ENCODE results near the gene ROR2.

The ROR2 gene

GRCh38 chr9:91530829-91531228, 419.2 kb downstream of the ROR2 start:
- no peak for TF ChIP-seq CTCF (IDR thresholded peaks at IDR 0.05)

GRCh38 chr9:91522481-91522880, 427.5 kb downstream of the ROR2 start:
- no peak for TF ChIP-seq CTCF (IDR thresholded peaks at IDR 0.05)

GRCh38 chr9:91519520-91520277, 430.3 kb downstream of the ROR2 start:
- no peak for TF ChIP-seq CTCF (IDR thresholded peaks at IDR 0.05)

GRCh38 chr9:91518462-91518861, 431.6 kb downstream of the ROR2 start:
- TF ChIP-seq CTCF (IDR thresholded peaks at IDR 0.05) = no peak

GRCh38 chr9:91517801-91518200, 432.2 kb downstream of the ROR2 start:
- no peak for TF ChIP-seq CTCF (IDR thresholded peaks at IDR 0.05)

- no peak for TF ChIP-seq CTCF (IDR thresholded peaks at IDR 0.05)
These were observed 433.3 kb downstream of the ROR2 start for GRCh38 chr9:91516777-91517176.

- no peak for TF ChIP-seq CTCF (IDR thresholded peaks at IDR 0.05)
These were observed 433.9 kb downstream of the ROR2 start for GRCh38 chr9:91516081-91516480.
